SK-N-SH (cell line): Measurements from ENCODE around the gene KLHL7. TPM values are rescaled to one million over a fixed set of nuclear protein-coding genes. Genes with fewer than 3 reads are reported as not detected.

ENCODE experiments used
- CTCF ChIA-PET: fragments of 300-600, 350-600 bp; formaldehyde crosslinking; extraction: SDS; loops from one replicate; lab custom pipeline; 2021; lab: Yijun Ruan, JAX
- POLR2A ChIA-PET: fragments of 350-600 bp; sonication (Branson Sonifier 250); formaldehyde crosslinking; extraction: SDS; loops from one replicate; lab custom pipeline; 2020; ENCODE audit warnings: antibody characterized with exemption, inconsistent platforms; lab: Yijun Ruan, JAX
- DNase-seq: peaks from one replicate; pipeline ENCODE4 v3.0.0; 2012
- H2AFZ ChIP-seq: fragments of 200-600 bp; sonication (generic); 2 replicates; pipeline ENCODE4 v1.8.1; 2016; ENCODE audit warnings: antibody characterized with exemption, mild to moderate bottlenecking, low read depth
- H3F3A ChIP-seq: fragments of 200-600 bp; sonication (generic); replicated peaks from 2 replicates; pipeline ENCODE3; 2016; ENCODE audit warnings: antibody characterized with exemption, mild to moderate bottlenecking; ENCODE audit not compliant: insufficient read depth
- H3K27ac ChIP-seq, 2 experiments: fragments of 200-500 bp in 1 of 2; fragments of 200-600 bp in 1 of 2; sonication (Bioruptor generic) in 1 of 2; sonication (generic), shearing (Covaris generic) in 1 of 2; 2 replicates each; pipeline versions ENCODE4 v1.5.1 to v1.6.1; 2014 to 2016; ENCODE audit warnings: low read depth in 2 of 2, inconsistent platforms in 1 of 2, low read length in 1 of 2, mild to moderate bottlenecking in 1 of 2, mixed read lengths in 1 of 2
- H3K27me3 ChIP-seq: fragments of 200-600 bp; sonication (generic), shearing (Covaris generic); 2 replicates; pipeline ENCODE4 v1.6.1; 2016; ENCODE audit warnings: mixed run types; ENCODE audit not compliant: insufficient read depth
- H3K36me3 ChIP-seq, 2 experiments: fragments of 200-500 bp in 1 of 2; fragments of 200-600 bp in 1 of 2; sonication (Bioruptor generic) in 1 of 2; sonication (generic) in 1 of 2; replicated peaks in 1 of 2; 2 replicates each; pipeline versions ENCODE3 to v1.5.1; 2014 to 2016; ENCODE audit warnings: low read length in 1 of 2, mild to moderate bottlenecking in 1 of 2; ENCODE audit not compliant: insufficient read depth in 2 of 2, control insufficient read depth in 1 of 2
- H3K4me1 ChIP-seq, 2 experiments: fragments of 200-500 bp in 1 of 2; fragments of 200-600 bp in 1 of 2; sonication (Bioruptor generic) in 1 of 2; sonication (generic), shearing (Covaris generic) in 1 of 2; 2 replicates each; pipeline versions ENCODE4 v1.5.1 to v1.6.1; 2014 to 2016; ENCODE audit warnings: low read depth in 1 of 2, low read length in 1 of 2, mixed run types in 1 of 2; ENCODE audit not compliant: insufficient read depth in 2 of 2, control insufficient read depth in 1 of 2
- H3K4me2 ChIP-seq: fragments of 200-600 bp; sonication (generic), shearing (Covaris generic); 2 replicates; pipeline ENCODE4 v1.6.1; 2017; ENCODE audit warnings: mixed run types
- H3K4me3 ChIP-seq, 2 experiments: fragments of 200-500 bp in 1 of 2; fragments of 200-600 bp in 1 of 2; sonication (Bioruptor generic) in 1 of 2; sonication (generic), shearing (Covaris generic) in 1 of 2; 2 replicates each; pipeline versions ENCODE4 v1.5.1 to v1.8.1; 2014 to 2016; ENCODE audit warnings: low read depth in 2 of 2, inconsistent platforms in 1 of 2, low read length in 1 of 2, mild to moderate bottlenecking in 1 of 2, mixed read lengths in 1 of 2, moderate library complexity in 1 of 2
- H3K79me2 ChIP-seq: fragments of 200-600 bp; sonication (generic); 2 replicates; pipeline ENCODE4 v1.8.1; 2017; ENCODE audit warnings: mild to moderate bottlenecking; ENCODE audit not compliant: insufficient read depth
- H3K9ac ChIP-seq: fragments of 200-600 bp; sonication (generic); 2 replicates; pipeline ENCODE4 v1.6.1; 2017; ENCODE audit warnings: mixed run types
- H3K9me2 ChIP-seq: fragments of 200-600 bp; sonication (generic); 2 replicates; pipeline ENCODE4 v1.6.1; 2017; ENCODE audit warnings: mixed run types
- H3K9me3 ChIP-seq: fragments of 200-600 bp; sonication (generic); 2 replicates; pipeline ENCODE4 v1.6.1; 2017; ENCODE audit warnings: mixed run types, mild to moderate bottlenecking, moderate library complexity
- H4K20me1 ChIP-seq: fragments of 200-600 bp; sonication (generic); 2 replicates; pipeline ENCODE4 v1.6.1; 2017; ENCODE audit warnings: mild to moderate bottlenecking, mixed run types; ENCODE audit not compliant: insufficient read depth
- FOXJ3 ChIP-seq: sonication (generic); formaldehyde crosslinking; IDR thresholded peaks from 2 replicates; pipeline ENCODE4 v1.5.1; 2020; ENCODE audit warnings: mild to moderate bottlenecking, missing genetic modification reagents
- GABPA ChIP-seq: IDR thresholded peaks from 2 replicates; pipeline ENCODE4 v1.4.0; 2012; ENCODE audit warnings: low read depth, mild to moderate bottlenecking
- GATA2 ChIP-seq: sonication (generic); formaldehyde crosslinking; IDR thresholded peaks from 2 replicates; pipeline ENCODE4 v1.5.0; 2020; ENCODE audit warnings: mild to moderate bottlenecking, missing genetic modification reagents
- MAX ChIP-seq: IDR thresholded peaks from 2 replicates; pipeline ENCODE4 v1.4.0; 2012; ENCODE audit warnings: low read depth
- MEF2A ChIP-seq: IDR thresholded peaks from 2 replicates; pipeline ENCODE4 v1.4.0; 2012; ENCODE audit warnings: low read depth, borderline replicate concordance
- MXI1 ChIP-seq: IDR thresholded peaks from 2 replicates; pipeline ENCODE4 v1.6.1; 2012; ENCODE audit warnings: mild to moderate bottlenecking, low read depth, low read length, improper control_type of control experiment
- NFIC ChIP-seq: IDR thresholded peaks from 2 replicates; pipeline ENCODE4 v1.4.0; 2012; ENCODE audit warnings: borderline replicate concordance
- NRF1 ChIP-seq: IDR thresholded peaks from 2 replicates; pipeline ENCODE4 v1.6.1; 2012; ENCODE audit warnings: low read depth, mild to moderate bottlenecking, low read length
- PBX3 ChIP-seq: IDR thresholded peaks from 2 replicates; pipeline ENCODE4; 2012
- POLR2AphosphoS5 ChIP-seq: IDR thresholded peaks from 2 replicates; pipeline ENCODE4 v1.6.1; 2012; ENCODE audit warnings: low read depth, low read length
- RCOR1 ChIP-seq: fragments of 150-350 bp; IDR thresholded peaks from 2 replicates; pipeline ENCODE4 v1.6.1; 2017; ENCODE audit warnings: antibody characterized with exemption, low read length
- RFX5 ChIP-seq: IDR thresholded peaks from 2 replicates; pipeline ENCODE4 v1.6.1; 2012; ENCODE audit warnings: mild to moderate bottlenecking, improper control_type of control experiment, low read length
- SIN3A ChIP-seq: IDR thresholded peaks from 2 replicates; pipeline ENCODE4 v1.6.1; 2012; ENCODE audit warnings: low read depth, mild to moderate bottlenecking, low read length, moderate library complexity, borderline replicate concordance
- TAF1 ChIP-seq: IDR thresholded peaks from 2 replicates; pipeline ENCODE4 v1.6.1; 2012; ENCODE audit warnings: low read depth, mild to moderate bottlenecking, low read length, moderate library complexity, borderline replicate concordance
- TCF12 ChIP-seq: IDR thresholded peaks from 2 replicates; pipeline ENCODE4 v1.4.0; 2012
- TEAD4 ChIP-seq: IDR thresholded peaks from 2 replicates; pipeline ENCODE4 v1.4.0; 2012; ENCODE audit warnings: mild to moderate bottlenecking, borderline replicate concordance; ENCODE audit not compliant: insufficient read depth
- USF2 ChIP-seq: fragments of 150-350 bp; IDR thresholded peaks from 2 replicates; pipeline ENCODE4 v1.6.1; 2017; ENCODE audit warnings: antibody characterized with exemption, low read length, low read depth, borderline replicate concordance
- WGBS: methylation state at CpG from one replicate; pipeline ENCODE4 v1.1.6; 2017; ENCODE audit warnings: low lambda C conversion rate; 5-methylcytosine and 5-hydroxymethylcytosine counted together
- polyA plus RNA-seq, 3 experiments: library from polyadenylated mRNA; depleted of rRNA; stranded (reverse); fragments of >200 nt; gene quantifications; 2 replicates each; pipeline ENCODE4 v1.2.3, GENCODE V29; 2012

The KLHL7 gene
- polyA plus RNA-seq, 1 of the 3 experiments (the other 2 are of a cell fraction) = 30.8 TPM

- TF ChIP-seq MAX = no peak
- no peak for TF ChIP-seq NRF1
- no peak for TF ChIP-seq TCF12
- TF ChIP-seq POLR2AphosphoS5 = no peak
- no peak for TF ChIP-seq SIN3A
- TF ChIP-seq GABPA = no peak
- TF ChIP-seq FOXJ3 (CRISPR knock-in tag) = no peak
- no peak for TF ChIP-seq MXI1
- TF ChIP-seq RCOR1 = no peak
These were observed 53.0 kb downstream of the KLHL7 start (continued) for GRCh38 chr7:23158546-23158945.

GRCh38 chr7:23161482-23161881, 55.9 kb downstream of the KLHL7 start:
- Histone ChIP-seq H3K79me2 (no peaks in the 10 kb centered on the region), H3K27ac (no peak overlapping the region), H3K27me3 (no peaks in the 10 kb centered on the region), H3K9ac (no peak overlapping the region), H3K9me3 (no peaks in the 10 kb centered on the region), H3K4me1 (peaks cover 0 to 12% of the 10 kb centered on the region in 2 experiments; a peak in 2 of 4 replicates), H3K36me3 (peaks cover 14 to 21% of the 10 kb centered on the region in 2 experiments), H3F3A (no peaks in the 10 kb centered on the region), H3K9me2 (no peaks in the 10 kb centered on the region), H3K4me3 (no peak overlapping the region), H3K4me2 (no peak overlapping the region), H4K20me1 (no peaks in the 10 kb centered on the region), H2AFZ (no peak overlapping the region)
- no peak for DNase-seq
- CTCF ChIA-PET = interaction anchor here (0.6 to 1.0 kb wide), 2 partner anchors 9 to 386 kb away, joined by 3 read pairs; no protein-coding TSS in a partner anchor
- POLR2A ChIA-PET = no interaction called here
- TF ChIP-seq USF2 = no peak
- TF ChIP-seq SIN3A = no peak
- no peak for TF ChIP-seq PBX3
- TF ChIP-seq TAF1 = no peak
- no peak for TF ChIP-seq MAX
- TF ChIP-seq MXI1 = no peak
- no peak for TF ChIP-seq MEF2A
- TF ChIP-seq RFX5 = no peak
- no peak for TF ChIP-seq FOXJ3 (CRISPR knock-in tag)
- TF ChIP-seq GATA2 (CRISPR knock-in tag) = no peak
- TF ChIP-seq NRF1 = no peak
- TF ChIP-seq NFIC = no peak
- no peak for TF ChIP-seq TCF12
- no peak for TF ChIP-seq POLR2AphosphoS5
- no peak for TF ChIP-seq TEAD4
- 93% methylated on average over 1 of the region's 1 CpG for WGBS
